Suprapubic skin (tissue), 4 donors: ENCODE measurements around the gene TLCD3B.

Experiments
- EP300 ChIP-seq: sonication (generic); formaldehyde crosslinking; IDR thresholded peaks from one replicate; pipeline ENCODE4 v1.6.1; 2017; ENCODE audit warnings: antibody characterized with exemption
- POLR2A ChIP-seq, 2 donors: fragments of 450-650 bp; IDR thresholded peaks; one replicate each; pipeline ENCODE4 v1.6.1; 2017; ENCODE audit warnings: antibody characterized with exemption in 2 of 2, mild to moderate bottlenecking in 2 of 2, moderate library complexity in 2 of 2
- POLR2AphosphoS5 ChIP-seq, 3 donors: sonication (generic); formaldehyde crosslinking; IDR thresholded peaks; one replicate each; pipeline ENCODE4 v1.6.1; 2017; ENCODE audit warnings: antibody characterized with exemption in 3 of 3
- TF ChIP-seq, protein P1 (sequence below), 2 donors: fragments of 200-600 bp in 1 of 2; fragments of 450-650 bp in 1 of 2; sonication (generic) in 1 of 2; IDR thresholded peaks; one replicate each; pipeline ENCODE4 v1.5.1; 2016 to 2019; ENCODE audit warnings: antibody characterized with exemption in 2 of 2, mild to moderate bottlenecking in 1 of 2, moderate library complexity in 1 of 2

DNA sequence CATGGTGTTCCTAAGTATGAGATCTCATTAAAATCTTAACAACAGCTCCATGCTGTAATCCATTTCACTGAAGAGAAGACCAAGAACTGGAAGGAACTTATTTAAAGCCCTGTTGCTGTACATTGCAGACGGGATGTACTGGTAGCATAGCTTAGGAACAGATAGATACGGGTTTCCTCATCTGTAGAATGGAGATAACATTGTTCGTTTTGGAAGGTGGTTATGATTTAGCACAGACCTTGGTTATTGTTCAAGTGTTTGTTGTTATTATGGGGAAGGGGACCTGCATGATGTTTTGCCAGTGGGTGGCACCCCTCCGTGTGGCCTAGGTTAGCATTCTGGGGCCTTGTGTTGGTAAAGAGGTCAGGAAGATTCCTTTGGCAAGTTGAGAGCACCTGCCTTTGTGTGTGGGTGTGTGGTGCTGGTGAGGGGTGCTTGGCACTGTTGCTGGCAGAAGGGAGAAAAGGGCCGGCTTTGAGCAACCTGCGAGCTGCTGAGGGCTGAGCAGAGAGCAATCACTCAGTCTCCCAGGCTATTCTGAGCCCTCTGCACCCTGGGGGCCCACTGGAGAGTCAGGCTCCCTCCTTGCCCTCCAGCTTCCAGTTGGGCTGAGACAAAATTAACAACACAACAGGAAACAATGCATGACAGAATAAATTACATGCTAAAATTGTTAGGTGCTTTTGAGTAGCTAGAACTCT is 55.1 kb downstream of the TLCD3B start:
- TF ChIP-seq POLR2A (IDR thresholded peaks at IDR 0.05), result no peak
- TF ChIP-seq, protein P1, sequence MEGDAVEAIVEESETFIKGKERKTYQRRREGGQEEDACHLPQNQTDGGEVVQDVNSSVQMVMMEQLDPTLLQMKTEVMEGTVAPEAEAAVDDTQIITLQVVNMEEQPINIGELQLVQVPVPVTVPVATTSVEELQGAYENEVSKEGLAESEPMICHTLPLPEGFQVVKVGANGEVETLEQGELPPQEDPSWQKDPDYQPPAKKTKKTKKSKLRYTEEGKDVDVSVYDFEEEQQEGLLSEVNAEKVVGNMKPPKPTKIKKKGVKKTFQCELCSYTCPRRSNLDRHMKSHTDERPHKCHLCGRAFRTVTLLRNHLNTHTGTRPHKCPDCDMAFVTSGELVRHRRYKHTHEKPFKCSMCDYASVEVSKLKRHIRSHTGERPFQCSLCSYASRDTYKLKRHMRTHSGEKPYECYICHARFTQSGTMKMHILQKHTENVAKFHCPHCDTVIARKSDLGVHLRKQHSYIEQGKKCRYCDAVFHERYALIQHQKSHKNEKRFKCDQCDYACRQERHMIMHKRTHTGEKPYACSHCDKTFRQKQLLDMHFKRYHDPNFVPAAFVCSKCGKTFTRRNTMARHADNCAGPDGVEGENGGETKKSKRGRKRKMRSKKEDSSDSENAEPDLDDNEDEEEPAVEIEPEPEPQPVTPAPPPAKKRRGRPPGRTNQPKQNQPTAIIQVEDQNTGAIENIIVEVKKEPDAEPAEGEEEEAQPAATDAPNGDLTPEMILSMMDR (IDR thresholded peaks at IDR 0.05), result no peak
- no peak for TF ChIP-seq EP300
- no peak for TF ChIP-seq POLR2AphosphoS5 (IDR thresholded peaks at IDR 0.05)
